UCSD-AML1 (cell line): ENCODE data around the gene ZMYM1.
"Not testable (repeated sequence)": the region's sequence is repeated elsewhere in the genome, so short reads cannot be mapped to it uniquely, and the experiment has no call there.

Experiments used
- DNase-seq: peaks from one replicate; lab custom pipeline; 2025; ENCODE audit not compliant: unreplicated experiment; lab: John Stamatoyannopoulos, UW

ZMYM1 gene

GRCh38 chr1:35073265-35073811 is 5.8 kb upstream of the ZMYM1 start:
- DNase-seq: no peak

- DNase-seq: not testable (repeated sequence)
These were observed 2.8 kb upstream of the ZMYM1 start for GRCh38 chr1:35076426-35076825.

- DNase-seq: no peak
These were observed 1.1 kb downstream of the ZMYM1 start for GRCh38 chr1:35080171-35080854.

GRCh38 chr1:35085421-35085820 is 6.2 kb downstream of the ZMYM1 start:
- DNase-seq: no peak

- DNase-seq: no peak
These were observed 18.0 kb downstream of the ZMYM1 start for GRCh38 chr1:35097224-35097623.

GRCh38 chr1:35111106-35111505 is 31.9 kb downstream of the ZMYM1 start:
- DNase-seq: no peak

GRCh38 chr1:35112668-35113067 is 33.5 kb downstream of the ZMYM1 start:
- DNase-seq: no peak

- DNase-seq: no peak
These were observed 36.5 kb downstream of the ZMYM1 start for GRCh38 chr1:35115459-35116383.

GRCh38 chr1:35120458-35121133 is 41.4 kb downstream of the ZMYM1 start:
- DNase-seq: no peak

GRCh38 chr1:35122311-35122710 is 43.1 kb downstream of the ZMYM1 start:
- DNase-seq: no peak

- no peak for DNase-seq
These were observed 47.4 kb downstream of the ZMYM1 start for GRCh38 chr1:35126546-35126945.

GRCh38 chr1:35129080-35129479 is 49.9 kb downstream of the ZMYM1 start:
- DNase-seq: no peak

GRCh38 chr1:35136780-35137179 is 57.6 kb downstream of the ZMYM1 start:
- DNase-seq: no peak

GRCh38 chr1:35137590-35137989 is 58.4 kb downstream of the ZMYM1 start:
- DNase-seq: not testable (repeated sequence)

GRCh38 chr1:35142294-35142693 is 63.1 kb downstream of the ZMYM1 start:
- DNase-seq: not testable (repeated sequence)

GRCh38 chr1:35142728-35143127 is 63.5 kb downstream of the ZMYM1 start:
- DNase-seq: not testable (repeated sequence)

GRCh38 chr1:35143737-35144508 is 64.7 kb downstream of the ZMYM1 start:
- DNase-seq: no peak

- not testable (repeated sequence) for DNase-seq
These were observed 66.8 kb downstream of the ZMYM1 start for GRCh38 chr1:35145892-35146549.

- DNase-seq: no peak
These were observed 72.0 kb downstream of the ZMYM1 start for GRCh38 chr1:35151220-35151619.

GRCh38 chr1:35164893-35165292 is 85.7 kb downstream of the ZMYM1 start:
- no peak for DNase-seq
